Right lobe of liver (tissue), 6 donors: ENCODE data around the gene EPB41L1. TPM values are rescaled to one million over a fixed set of nuclear protein-coding genes. Genes with fewer than 3 reads are reported as not detected.

ENCODE experiments used
- ATAC-seq, 4 donors: fragments of 200-7000 bp; cut with Tn5 transposase; one replicate each; pipeline ENCODE4 v1.9.1; 2020; ENCODE audit warnings: mild to moderate bottlenecking in 4 of 4, moderate library complexity in 4 of 4
- DNase-seq, 3 donors: peaks; one replicate each; pipeline ENCODE4 v3.0.0-alpha.2; 2020
- H3K27ac ChIP-seq, 3 donors: fragments of 200-600 bp; one replicate each; pipeline ENCODE4 v1.8.0; 2022
- H3K27me3 ChIP-seq, 2 donors: fragments of 200-600 bp; one replicate each; pipeline ENCODE4 v1.8.0; 2022
- H3K36me3 ChIP-seq, 4 donors: fragments of 200-600 bp; sonication (generic) in 1 of 4; one replicate each; pipeline versions ENCODE4 v1.5.1 to v1.8.0; 2017 to 2022; ENCODE audit warnings: control low read depth in 1 of 4
- H3K4me1 ChIP-seq, 4 donors: fragments of 200-600 bp; sonication (generic) in 1 of 4; one replicate each; pipeline versions ENCODE4 v1.5.1 to v1.8.0; 2017 to 2022; ENCODE audit warnings: control low read depth in 1 of 4
- H3K4me3 ChIP-seq, 3 donors: fragments of 200-600 bp; one replicate each; pipeline ENCODE4 v1.8.0; 2022
- H3K9me3 ChIP-seq, 4 donors: fragments of 200-600 bp; sonication (generic) in 1 of 4; one replicate each; pipeline versions ENCODE4 v1.5.1 to v1.8.0; 2017 to 2022; ENCODE audit warnings: control low read depth in 1 of 4
- CTCF ChIP-seq, 4 donors: fragments of 200-600 bp in 3 of 4; fragments of 450-650 bp in 1 of 4; IDR thresholded peaks; one replicate each; pipeline versions ENCODE4 v1.5.1 to v1.8.0; 2016 to 2022; ENCODE audit warnings: antibody characterized with exemption in 4 of 4, mild to moderate bottlenecking in 2 of 4
- POLR2A ChIP-seq: fragments of 450-650 bp; IDR thresholded peaks from one replicate; pipeline ENCODE4 v1.6.1; 2017; ENCODE audit warnings: antibody characterized with exemption, mild to moderate bottlenecking
- WGBS: methylation state at CpG from one replicate; pipeline ENCODE4 v1.1.6; 2018; ENCODE audit warnings: low coverage, low lambda C conversion rate; ENCODE audit not compliant: insufficient coverage; ENCODE audit errors: missing lambda C conversion rate; 5-methylcytosine and 5-hydroxymethylcytosine counted together
- intact Hi-C, 2 donors: fragments of 100-400 bp; cut with DNase I; formaldehyde crosslinking; loops; one replicate each; pipeline versions ENCODE4 v1.11.2 to v1.14.1; 2022
- total RNA-seq, 6 experiments: library from RNA; depleted of rRNA in 2 of 6; stranded (reverse); fragments of >200 nt in 2 of 6; fragmentation: NEBNext Ultra II Directional in 3 of 6; extraction: Animal tissue kit (Norgen Biotek cat#: 25700) in 3 of 6; gene quantifications; one replicate each; pipeline versions ENCODE4 v1.1.0 to v1.2.4, GENCODE V29; 2016 to 2023
- donor health status: DM: no; HTN: yes; CAD: no.
- donor health status: DM: no; HTN: no; CAD: no.
- donor health status: DM: no; HTN: no; CAD: no.
- donor health status: DM: no; HTN: yes; CAD: no.
- donor health status: DM: no; HTN: yes; CAD: no.

The EPB41L1 gene
- total RNA-seq, 6 experiments from 2014 or later: 3.1 to 13.2 (median 5.3) TPM

GRCh38 chr20:36243726-36244125, 89.2 kb downstream of the EPB41L1 start:
- Histone ChIP-seq H3K27me3 (no peaks in the 10 kb centered on the region), H3K4me3 (no peak overlapping the region), H3K27ac (no peak overlapping the region), H3K4me1 (peaks cover 0 to 4% (median under 1%) of the 10 kb centered on the region in 4 donors), H3K9me3 (no peaks in the 10 kb centered on the region), H3K36me3 (peaks cover 0 to 84% (median 24%) of the 10 kb centered on the region in 4 donors)
- DNase-seq: no peak
- WGBS: 83% methylated on average over 1 of the region's 1 CpG
- intact Hi-C loops: no loop called here
- ATAC-seq: no peak
- TF ChIP-seq CTCF (IDR thresholded peaks at IDR 0.05) (no peak), POLR2A (no peak)

GRCh38 chr20:36246401-36246800, 91.9 kb downstream of the EPB41L1 start:
- H3K36me3 ChIP-seq: peaks cover 0 to 84% (median 21%) of the 10 kb centered on the region in 4 donors
- no peak overlapping the region for H3K27ac ChIP-seq
- H3K27me3 ChIP-seq: no peaks in the 10 kb centered on the region
- no peaks in the 10 kb centered on the region for H3K9me3 ChIP-seq
- no peak overlapping the region for H3K4me3 ChIP-seq
- ATAC-seq (no peak), DNase-seq (no peak)
- no CpG with 5 or more reads among the region's 4 CpGs for WGBS
- intact Hi-C loops: no loop called here
- H3K4me1 ChIP-seq: no peaks in the 10 kb centered on the region
- TF ChIP-seq POLR2A (no peak), CTCF (IDR thresholded peaks at IDR 0.05) (no peak)

- Histone ChIP-seq H3K9me3 (no peaks in the 10 kb centered on the region), H3K27ac (no peak overlapping the region), H3K4me1 (no peaks in the 10 kb centered on the region), H3K36me3 (peaks cover 0 to 75% (median 21%) of the 10 kb centered on the region in 4 donors), H3K27me3 (no peaks in the 10 kb centered on the region), H3K4me3 (no peak overlapping the region)
- DNase-seq: no peak
- intact Hi-C loops: no loop called here
- WGBS: 94% methylated on average over 3 of the region's 4 CpGs
- TF ChIP-seq CTCF (IDR thresholded peaks at IDR 0.05) (no peak), POLR2A (no peak)
- no peak for ATAC-seq
Observed at GRCh38 chr20:36248836-36249235, 94.3 kb downstream of the EPB41L1 start.

- ATAC-seq (no peak), DNase-seq (no peak)
- Histone ChIP-seq H3K4me3 (no peak overlapping the region), H3K9me3 (no peaks in the 10 kb centered on the region), H3K27ac (no peak overlapping the region), H3K4me1 (no peaks in the 10 kb centered on the region), H3K36me3 (peaks cover 0 to 73% (median 19%) of the 10 kb centered on the region in 4 donors), H3K27me3 (no peaks in the 10 kb centered on the region)
- 68% methylated on average over 3 of the region's 3 CpGs for WGBS
- TF ChIP-seq CTCF (IDR thresholded peaks at IDR 0.05) (no peak), POLR2A (no peak)
- intact Hi-C loops: no loop called here
Observed at GRCh38 chr20:36249450-36249849, 94.9 kb downstream of the EPB41L1 start.

- intact Hi-C loops: no loop called here
- no peaks in the 10 kb centered on the region for H3K9me3 ChIP-seq
- no peak overlapping the region for H3K27ac ChIP-seq
- WGBS: 87% methylated on average over 3 of the region's 5 CpGs
- ATAC-seq: no peak
- H3K36me3 ChIP-seq: peaks cover 0 to 66% (median 16%) of the 10 kb centered on the region in 4 donors
- no peak for DNase-seq
- H3K27me3 ChIP-seq: no peaks in the 10 kb centered on the region
- H3K4me3 ChIP-seq: no peak overlapping the region
- no peaks in the 10 kb centered on the region for H3K4me1 ChIP-seq
- TF ChIP-seq CTCF (IDR thresholded peaks at IDR 0.05) (no peak), POLR2A (no peak)
Observed at GRCh38 chr20:36251426-36251825, 96.9 kb downstream of the EPB41L1 start.
